Activated CD8-positive, alpha-beta T cell treated with anti-CD3 and anti-CD28 coated beads, Interleukin-2, amount 10 ng/mL, durations not matched to agents 7 days and 5 days (primary cell): Measurements from ENCODE around the gene COL18A1. TPM values are rescaled to one million over a fixed set of nuclear protein-coding genes. Genes with fewer than 3 reads are reported as not detected.

Source experiments
- ATAC-seq: fragments of 150-1000 bp; cut with Tn5 transposase; one replicate; pipeline ENCODE4 v1.10.0; 2021; ENCODE audit warnings: moderate library complexity
- CTCF ChIA-PET: fragments of 350-600 bp; sonication (Branson Sonifier 250); formaldehyde crosslinking; loops from one replicate; lab custom pipeline; 2021; ENCODE audit warnings: antibody characterized with exemption; lab: Charles Lee
- POLR2A ChIA-PET: fragments of 350-600 bp; sonication (Branson Sonifier 250); formaldehyde crosslinking; loops from one replicate; lab custom pipeline; 2021; ENCODE audit warnings: antibody characterized with exemption; lab: Charles Lee
- DNase-seq: peaks from one replicate; pipeline ENCODE4 v3.0.0-alpha.2; 2020
- H3K27ac Mint-ChIP-seq: one replicate; pipeline ENCODE4 v1.8.0; 2021; ENCODE audit warnings: mild to moderate bottlenecking, mixed read lengths
- H3K27me3 Mint-ChIP-seq: one replicate; pipeline ENCODE4 v1.8.0; 2021; ENCODE audit warnings: low read depth, mixed read lengths
- H3K36me3 Mint-ChIP-seq: one replicate; pipeline ENCODE4 v1.8.0; 2021; ENCODE audit warnings: low read depth, mixed read lengths
- H3K4me1 Mint-ChIP-seq: one replicate; pipeline ENCODE4 v1.8.0; 2021; ENCODE audit warnings: low read depth, mixed read lengths
- H3K4me3 Mint-ChIP-seq: one replicate; pipeline ENCODE4 v1.8.0; 2021; ENCODE audit warnings: mild to moderate bottlenecking, mixed read lengths
- H3K9me3 Mint-ChIP-seq: one replicate; pipeline ENCODE4 v1.8.0; 2022; ENCODE audit warnings: mixed read lengths; ENCODE audit not compliant: insufficient read depth
- total RNA-seq, 2 experiments: library from RNA; stranded (reverse); gene quantifications; one replicate each; pipeline ENCODE4 v1.2.3, GENCODE V29; 2021

Gene COL18A1
- total RNA-seq, 2 experiments from 2014 or later: 24.1 to 28.7 TPM

DNA sequence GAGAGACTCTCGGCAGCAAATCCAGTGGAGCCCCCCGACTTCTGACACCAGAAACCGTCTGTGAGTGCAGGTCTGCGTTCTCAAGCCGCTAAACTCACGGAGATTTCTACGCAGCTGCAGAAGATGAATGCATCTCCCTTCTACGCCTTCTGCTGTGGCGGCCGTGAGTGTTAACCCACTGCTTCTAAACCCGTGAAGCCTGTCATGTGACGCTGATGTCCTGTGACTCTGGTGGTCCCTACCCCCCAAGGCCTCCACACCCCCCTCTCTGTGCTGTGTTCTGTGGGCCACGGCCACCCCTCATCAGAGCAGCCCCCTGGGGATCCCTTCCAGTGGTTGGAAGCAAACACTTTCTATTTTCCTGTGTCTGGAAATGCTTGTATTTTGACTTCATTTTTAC lies 33.9 kb upstream of the COL18A1 start:
- Mint-ChIP-seq H3K9me3 (no peaks in the 10 kb centered on the region), H3K27ac (no peak overlapping the region), H3K4me1 (peaks cover 6% of the 10 kb centered on the region), H3K4me3 (no peak overlapping the region), H3K27me3 (peaks cover 6% of the 10 kb centered on the region), H3K36me3 (no peaks in the 10 kb centered on the region)
- ChIA-PET POLR2A (no interaction called here), CTCF (no interaction called here)
- no peak for ATAC-seq
- no peak for DNase-seq

DNA sequence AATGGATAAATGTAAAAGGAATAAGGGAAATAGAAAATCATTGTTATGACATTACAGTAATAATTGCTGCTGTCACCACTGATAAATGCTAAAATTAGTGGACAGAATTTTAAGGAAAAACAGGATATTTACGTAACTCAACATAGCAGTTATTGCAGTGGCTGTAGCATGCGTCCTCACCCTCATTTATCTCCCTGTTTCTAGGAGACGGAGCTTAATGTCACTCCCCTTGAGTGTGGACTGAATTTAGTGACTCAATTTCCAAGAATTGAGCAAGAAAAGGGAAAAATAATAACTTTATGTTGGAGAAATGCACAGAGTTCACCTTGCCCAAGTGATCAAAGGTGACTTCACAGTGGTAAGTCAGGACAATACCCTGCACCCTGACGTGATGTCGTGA lies 33.3 kb upstream of the COL18A1 start:
- CTCF ChIA-PET: no interaction called here
- Mint-ChIP-seq H3K36me3 (no peaks in the 10 kb centered on the region), H3K27me3 (peaks cover 6% of the 10 kb centered on the region), H3K9me3 (no peaks in the 10 kb centered on the region), H3K4me1 (peaks cover 6% of the 10 kb centered on the region), H3K27ac (no peak overlapping the region), H3K4me3 (no peak overlapping the region)
- DNase-seq (no peak), ATAC-seq (no peak)
- POLR2A ChIA-PET: no interaction called here

GRCh38 chr21:45372732-45373355 lies 32.1 kb upstream of the COL18A1 start:
- H3K27me3 Mint-ChIP-seq: peaks cover 6% of the 10 kb centered on the region
- H3K27ac Mint-ChIP-seq: no peak overlapping the region
- ATAC-seq: no peak

GRCh38 chr21:45373991-45374816 lies 30.8 kb upstream of the COL18A1 start:
- Mint-ChIP-seq H3K36me3 (no peaks in the 10 kb centered on the region), H3K9me3 (no peaks in the 10 kb centered on the region), H3K27me3 (peaks cover 6% of the 10 kb centered on the region), H3K27ac (no peak overlapping the region), H3K4me3 (no peak overlapping the region), H3K4me1 (peaks cover 6% of the 10 kb centered on the region)
- ChIA-PET CTCF (no interaction called here), POLR2A (no interaction called here)
- DNase-seq (no peak), ATAC-seq (no peak)

More at GRCh38 chr21:45372732-45373355, 32.1 kb upstream of the COL18A1 start:
- no peak for DNase-seq
- Mint-ChIP-seq H3K36me3 (no peaks in the 10 kb centered on the region), H3K4me1 (peaks cover 6% of the 10 kb centered on the region), H3K4me3 (no peak overlapping the region), H3K9me3 (no peaks in the 10 kb centered on the region)
- ChIA-PET CTCF (no interaction called here), POLR2A (no interaction called here)

DNA sequence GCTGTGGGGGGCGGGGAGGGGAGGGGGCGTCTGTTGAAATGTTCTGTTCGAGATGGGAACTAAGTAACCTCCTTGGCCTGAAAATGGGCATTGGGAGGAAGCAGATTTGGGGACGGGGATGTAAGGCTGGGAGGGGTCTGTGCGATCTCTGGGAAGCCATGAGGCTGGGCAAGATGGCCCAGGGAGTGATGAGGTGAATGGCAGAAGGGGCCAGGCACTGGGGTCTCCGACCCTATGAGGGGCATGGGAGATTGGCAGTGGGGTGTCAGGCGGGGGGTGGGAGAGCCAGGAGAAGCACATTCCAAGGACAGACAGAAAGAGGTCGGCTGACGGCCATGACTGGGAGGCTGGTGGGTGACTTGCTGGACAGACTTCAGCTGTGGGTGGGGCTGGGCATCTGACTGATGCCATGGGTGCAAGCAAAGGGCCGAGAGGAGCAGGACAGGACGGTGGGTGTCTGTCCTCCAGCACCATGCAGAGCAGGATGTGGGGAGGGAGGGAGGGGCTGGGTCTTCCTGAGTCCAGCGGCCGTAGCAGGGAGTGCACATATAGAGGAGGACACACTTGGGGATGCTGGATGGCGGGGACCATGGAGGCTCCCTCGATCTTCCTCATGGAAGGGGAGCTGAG lies 30.0 kb upstream of the COL18A1 start:
- H3K9me3 Mint-ChIP-seq: no peaks in the 10 kb centered on the region
- CTCF ChIA-PET: no interaction called here
- H3K36me3 Mint-ChIP-seq: no peaks in the 10 kb centered on the region
- POLR2A ChIA-PET: no interaction called here
- peaks cover 6% of the 10 kb centered on the region for H3K27me3 Mint-ChIP-seq
- peaks cover 5% of the 10 kb centered on the region for H3K4me1 Mint-ChIP-seq
- ATAC-seq: no peak
- no peak for DNase-seq
- H3K4me3 Mint-ChIP-seq: no peak overlapping the region
- no peak overlapping the region for H3K27ac Mint-ChIP-seq

DNA sequence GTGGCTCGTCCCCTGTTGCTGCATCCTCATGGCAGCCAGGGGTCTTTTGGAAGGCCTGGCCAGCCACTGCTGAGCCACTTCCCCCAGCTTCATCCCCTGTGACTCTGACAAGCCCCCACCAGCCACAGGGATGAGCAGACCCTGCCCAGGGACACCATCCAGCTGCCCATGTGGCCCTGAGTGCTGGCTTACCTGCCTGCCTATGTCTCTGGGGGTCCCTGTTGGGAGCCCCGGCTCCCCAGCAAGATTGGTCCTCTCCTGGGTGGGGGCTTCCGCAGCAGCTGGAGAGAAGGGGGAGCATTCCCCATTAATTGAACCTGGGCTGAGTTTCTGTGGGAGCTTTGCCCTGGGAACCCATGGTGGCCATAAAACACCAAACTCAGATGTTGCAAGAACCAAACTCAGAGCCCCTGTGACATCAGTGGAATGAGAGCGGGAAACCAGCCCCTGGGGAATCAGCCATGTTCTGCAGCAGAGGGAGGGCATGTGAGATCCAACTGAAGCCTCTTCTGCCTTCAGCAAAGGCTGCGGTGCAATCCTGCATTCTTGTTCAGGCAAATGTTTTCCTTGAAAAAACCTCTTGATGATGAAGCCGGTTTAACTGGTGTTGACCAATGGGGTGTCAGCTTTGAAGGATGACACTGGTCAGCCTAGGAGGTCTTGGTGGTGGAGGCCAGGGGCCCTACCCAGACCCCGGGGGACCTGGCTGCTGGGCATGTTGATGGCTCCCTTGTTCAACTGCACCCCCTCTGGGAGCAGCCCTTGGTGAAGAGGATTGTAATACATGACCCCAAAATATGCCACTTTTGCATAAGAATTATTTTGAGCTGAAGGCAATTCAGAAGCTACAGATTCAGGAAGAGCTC lies 28.3 kb upstream of the COL18A1 start:
- Mint-ChIP-seq H3K4me1 (no peaks in the 10 kb centered on the region), H3K36me3 (no peaks in the 10 kb centered on the region), H3K27ac (no peak overlapping the region), H3K27me3 (peaks cover 4% of the 10 kb centered on the region), H3K4me3 (no peak overlapping the region), H3K9me3 (no peaks in the 10 kb centered on the region)
- POLR2A ChIA-PET: no interaction called here
- ATAC-seq (no peak), DNase-seq (no peak)
- CTCF ChIA-PET: no interaction called here

GRCh38 chr21:45377325-45377709 lies 27.6 kb upstream of the COL18A1 start:
- H3K9me3 Mint-ChIP-seq: no peaks in the 10 kb centered on the region
- POLR2A ChIA-PET: no interaction called here
- no peak overlapping the region for H3K4me3 Mint-ChIP-seq
- ATAC-seq (no peak), DNase-seq (no peak)
- H3K27ac Mint-ChIP-seq: no peak overlapping the region
- H3K4me1 Mint-ChIP-seq: no peaks in the 10 kb centered on the region
- no peaks in the 10 kb centered on the region for H3K36me3 Mint-ChIP-seq
- CTCF ChIA-PET: no interaction called here
- no peaks in the 10 kb centered on the region for H3K27me3 Mint-ChIP-seq

DNA sequence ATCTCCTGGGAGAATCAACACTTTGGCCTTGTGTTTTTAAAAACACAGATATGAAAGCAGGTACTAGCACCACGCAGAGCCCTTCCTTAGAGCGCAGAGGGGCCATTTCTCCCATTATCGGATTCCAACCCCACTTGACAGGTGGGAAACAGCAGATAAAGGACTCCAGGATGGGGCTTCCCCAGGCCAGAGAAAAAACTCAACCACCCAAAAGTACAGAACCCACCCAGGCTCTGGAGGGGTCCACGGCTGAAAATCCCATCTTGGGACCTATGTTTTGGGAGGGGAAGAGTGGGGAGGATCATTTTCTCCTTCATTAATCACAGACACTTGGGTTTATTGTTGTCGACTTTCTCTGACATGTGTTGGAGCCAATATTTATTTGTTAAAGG lies 27.1 kb upstream of the COL18A1 start:
- no peak overlapping the region for H3K27ac Mint-ChIP-seq
- H3K4me3 Mint-ChIP-seq: no peak overlapping the region
- H3K9me3 Mint-ChIP-seq: no peaks in the 10 kb centered on the region
- ChIA-PET CTCF (no interaction called here), POLR2A (no interaction called here)
- no peaks in the 10 kb centered on the region for H3K36me3 Mint-ChIP-seq
- ATAC-seq (no peak), DNase-seq (no peak)
- H3K27me3 Mint-ChIP-seq: no peaks in the 10 kb centered on the region
- no peaks in the 10 kb centered on the region for H3K4me1 Mint-ChIP-seq

GRCh38 chr21:45378258-45378966 lies 26.6 kb upstream of the COL18A1 start:
- ChIA-PET POLR2A (no interaction called here), CTCF (no interaction called here)
- Mint-ChIP-seq H3K27me3 (no peaks in the 10 kb centered on the region), H3K36me3 (no peaks in the 10 kb centered on the region), H3K9me3 (no peaks in the 10 kb centered on the region), H3K4me1 (no peaks in the 10 kb centered on the region), H3K27ac (no peak overlapping the region), H3K4me3 (no peak overlapping the region)
- ATAC-seq (no peak), DNase-seq (no peak)

- H3K9me3 Mint-ChIP-seq: no peaks in the 10 kb centered on the region
- ATAC-seq: no peak
- ChIA-PET CTCF (no interaction called here), POLR2A (no interaction called here)
- no peaks in the 10 kb centered on the region for H3K27me3 Mint-ChIP-seq
- no peak overlapping the region for H3K4me3 Mint-ChIP-seq
- DNase-seq: no peak
- H3K4me1 Mint-ChIP-seq: no peaks in the 10 kb centered on the region
- no peak overlapping the region for H3K27ac Mint-ChIP-seq
- H3K36me3 Mint-ChIP-seq: no peaks in the 10 kb centered on the region
Measured at GRCh38 chr21:45379171-45379900, 25.6 kb upstream of the COL18A1 start.

GRCh38 chr21:45379901-45380330 lies 25.0 kb upstream of the COL18A1 start:
- H3K4me1 Mint-ChIP-seq: no peaks in the 10 kb centered on the region
- H3K36me3 Mint-ChIP-seq: no peaks in the 10 kb centered on the region
- ATAC-seq (no peak), DNase-seq (no peak)
- CTCF ChIA-PET: no interaction called here
- H3K27me3 Mint-ChIP-seq: no peaks in the 10 kb centered on the region
- H3K9me3 Mint-ChIP-seq: no peaks in the 10 kb centered on the region
- no peak overlapping the region for H3K27ac Mint-ChIP-seq
- POLR2A ChIA-PET: no interaction called here
- no peak overlapping the region for H3K4me3 Mint-ChIP-seq
